Heart left ventricle (tissue), 16 donors: ENCODE data around the gene AHRR. TPM values are rescaled to one million over a fixed set of nuclear protein-coding genes. Genes with fewer than 3 reads are reported as not detected.
"Not testable (repeated sequence)": the region's sequence is repeated elsewhere in the genome, so short reads cannot be mapped to it uniquely, and the experiment has no call there.

Source experiments
- ATAC-seq, 4 donors: fragments of 200-7000 bp; cut with Tn5 transposase; one replicate each; pipeline ENCODE4 v1.9.1; 2020 to 2022; ENCODE audit warnings: moderate library complexity in 4 of 4, mild to moderate bottlenecking in 3 of 4, moderate number of reproducible peaks in 1 of 4
- DNase-seq, 5 donors: peaks; one replicate each; pipeline ENCODE4 v3.0.0-alpha.2; 2020
- H3K27ac ChIP-seq, 12 donors: fragments of 200-600 bp; sonication (generic) in 4 of 12; one replicate each; pipeline versions ENCODE4 v1.5.0 to v1.8.0; 2016 to 2022; ENCODE audit warnings: mild to moderate bottlenecking in 2 of 12
- H3K27me3 ChIP-seq, 9 donors: fragments of 200-600 bp; sonication (generic) in 2 of 9; one replicate each; pipeline versions ENCODE4 v1.5.1 to v1.8.0; 2016 to 2022; ENCODE audit warnings: mild to moderate bottlenecking in 3 of 9
- H3K36me3 ChIP-seq, 9 donors: fragments of 200-600 bp; sonication (generic) in 2 of 9; one replicate each; pipeline versions ENCODE4 v1.5.0 to v1.8.0; 2018 to 2022; ENCODE audit warnings: mild to moderate bottlenecking in 2 of 9
- H3K4me1 ChIP-seq, 12 donors: fragments of 200-600 bp; sonication (generic) in 4 of 12; one replicate each; pipeline versions ENCODE4 v1.5.0 to v1.8.0; 2016 to 2022; ENCODE audit warnings: mild to moderate bottlenecking in 3 of 12
- H3K4me3 ChIP-seq, 12 donors: fragments of 200-600 bp; sonication (generic) in 4 of 12; one replicate each; pipeline versions ENCODE4 v1.5.0 to v1.8.0; 2017 to 2022; ENCODE audit warnings: mild to moderate bottlenecking in 9 of 12, moderate library complexity in 4 of 12
- H3K9me3 ChIP-seq, 12 donors: fragments of 200-600 bp; sonication (generic) in 4 of 12; one replicate each; pipeline versions ENCODE4 v1.5.0 to v1.8.0; 2016 to 2022; ENCODE audit warnings: mild to moderate bottlenecking in 1 of 12
- CTCF ChIP-seq, 12 donors: fragments of 200-600 bp; sonication (generic) in 4 of 12; IDR thresholded peaks; one replicate each; pipeline versions ENCODE4 v1.5.0 to v1.8.0; 2018 to 2022; ENCODE audit warnings: antibody characterized with exemption in 12 of 12, mild to moderate bottlenecking in 5 of 12
- POLR2A ChIP-seq, 2 donors: fragments of 450-650 bp; IDR thresholded peaks; one replicate each; pipeline ENCODE4 v1.6.1; 2017; ENCODE audit warnings: antibody characterized with exemption in 2 of 2, mild to moderate bottlenecking in 2 of 2, moderate library complexity in 2 of 2
- WGBS, 4 donors: extraction: QIAGEN DNeasy Blood & Tissue Kit in 2 of 4; methylation state at CpG; one replicate each; pipeline versions ENCODE4 v1.1.5 to v1.1.7; 2013 to 2018; 5-methylcytosine and 5-hydroxymethylcytosine counted together
- intact Hi-C, 10 donors: fragments of 100-400 bp; cut with DNase I; formaldehyde crosslinking; loops; one replicate each; pipeline versions ENCODE4 v1.11.1 to v1.14.2; 2022
- polyA plus RNA-seq, 2 donors: library from polyadenylated mRNA; stranded (reverse); fragments of 200-250 nt; gene quantifications; one replicate each; pipeline ENCODE4 v1.2.3, GENCODE V29; 2013
- total RNA-seq, 9 donors: library from RNA; depleted of rRNA in 2 of 9; stranded (reverse); fragments of >200 nt in 2 of 9; fragmentation: NEBNext Ultra II Directional in 3 of 9; extraction: Animal tissue kit (Norgen Biotek cat#: 25700) in 3 of 9; gene quantifications; one replicate each; pipeline versions ENCODE4 v1.1.0 to v1.2.4, GENCODE V29; 2016 to 2023
- donor health status: ischemic (EF 13 %, LVEDD 7.1; RV severe dilation, severe dysfunction).
- donor health status: healthy with polysubstance abuse.
- donor health status: DM: no; HTN: yes; CAD: no.
- donor health status: DM: no; HTN: no; CAD: no.
- donor health status: ischemic (EF 25% LVEDD 6.9; RV normal size, moderate dysfunction).
- donor health status: ischemic (EF 25% LVEDD 5.7; RV mildly dilated, moderate dysfunction).
- donor health status: healthy.
- donor health status: DM: yes; HTN: yes; CAD: no.
- donor health status: ischemic (EF 35%, LVEDD 5.7; RV mildly dilated, moderate dysfunction).
- donor health status: nonischemic (EF 11% LVEDD 7.7; RV severe dilation, severe dysfunction).
- donor health status: DM: yes; HTN: yes; CAD: no.
- donor health status: PGD.
- donor health status: ischemic (EF 29% LVEDD 5.4; RV normal size, mild dysfunction).
- donor health status: nonischemic (EF 23%, LVEDD 6.1; RV moderate dilation, normal function).

Gene AHRR
- total and polyA plus RNA-seq, 11 donors, result 0.11 to 0.69 (median 0.26) TPM; not detected in 2

DNA sequence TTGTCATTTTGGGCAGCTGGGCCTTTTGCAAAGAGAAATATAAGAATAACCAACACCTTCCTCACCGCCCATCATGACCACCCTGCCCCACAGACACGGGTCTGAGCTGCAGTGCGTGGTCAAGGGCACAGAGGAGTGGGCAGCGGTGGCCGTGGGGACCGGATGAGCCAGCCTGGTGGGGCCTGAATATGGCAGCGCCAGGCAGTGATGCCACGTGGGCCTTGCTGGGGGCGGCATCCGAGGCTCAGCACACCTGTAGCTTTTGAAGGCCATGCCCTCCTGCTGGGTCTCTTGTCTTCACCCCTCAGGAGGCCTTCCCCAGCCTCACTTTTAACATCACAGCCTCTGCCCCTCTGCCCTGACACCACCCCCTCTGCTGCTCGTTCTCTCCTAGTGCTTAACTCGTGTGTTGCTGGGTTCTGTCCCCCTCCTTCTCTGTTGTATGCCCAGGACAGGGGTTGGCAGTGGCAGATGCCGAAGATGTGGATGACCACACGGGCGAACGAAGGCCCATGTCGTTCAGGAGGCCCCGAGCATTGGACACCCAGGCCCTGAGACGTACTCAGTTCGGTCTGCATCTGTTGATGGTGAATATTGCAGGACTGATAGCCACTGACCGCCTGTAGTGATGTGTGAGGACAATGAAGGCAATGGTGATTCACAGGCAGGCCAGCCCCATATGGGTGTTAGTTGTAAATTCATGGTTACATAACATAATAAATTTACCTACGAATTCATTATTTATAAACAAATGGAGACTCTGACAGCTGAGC lies 46.0 kb downstream of the AHRR start:
- intact Hi-C loops, result no loop called here
- Histone ChIP-seq H3K9me3 (peaks cover 0 to 32% (median 18%) of the 10 kb centered on the region in 12 donors), H3K4me3 (no peak overlapping the region), H3K36me3 (no peaks in the 10 kb centered on the region), H3K27me3 (peaks cover 0 to 8% (median 0%) of the 10 kb centered on the region in 9 donors), H3K4me1 (peaks cover 0 to 14% (median 0%) of the 10 kb centered on the region in 12 donors), H3K27ac (no peak overlapping the region)
- 84 to 87% (median 87%) methylated on average over 20 to 22 of the region's 22 CpGs for WGBS, 4 donors
- TF ChIP-seq CTCF (IDR thresholded peaks at IDR 0.05) (no peak), POLR2A (IDR thresholded peaks at IDR 0.05) (no peak)
- no peak for ATAC-seq
- DNase-seq, result peak in 2 of 5 donors; percentile 14 to 36

DNA sequence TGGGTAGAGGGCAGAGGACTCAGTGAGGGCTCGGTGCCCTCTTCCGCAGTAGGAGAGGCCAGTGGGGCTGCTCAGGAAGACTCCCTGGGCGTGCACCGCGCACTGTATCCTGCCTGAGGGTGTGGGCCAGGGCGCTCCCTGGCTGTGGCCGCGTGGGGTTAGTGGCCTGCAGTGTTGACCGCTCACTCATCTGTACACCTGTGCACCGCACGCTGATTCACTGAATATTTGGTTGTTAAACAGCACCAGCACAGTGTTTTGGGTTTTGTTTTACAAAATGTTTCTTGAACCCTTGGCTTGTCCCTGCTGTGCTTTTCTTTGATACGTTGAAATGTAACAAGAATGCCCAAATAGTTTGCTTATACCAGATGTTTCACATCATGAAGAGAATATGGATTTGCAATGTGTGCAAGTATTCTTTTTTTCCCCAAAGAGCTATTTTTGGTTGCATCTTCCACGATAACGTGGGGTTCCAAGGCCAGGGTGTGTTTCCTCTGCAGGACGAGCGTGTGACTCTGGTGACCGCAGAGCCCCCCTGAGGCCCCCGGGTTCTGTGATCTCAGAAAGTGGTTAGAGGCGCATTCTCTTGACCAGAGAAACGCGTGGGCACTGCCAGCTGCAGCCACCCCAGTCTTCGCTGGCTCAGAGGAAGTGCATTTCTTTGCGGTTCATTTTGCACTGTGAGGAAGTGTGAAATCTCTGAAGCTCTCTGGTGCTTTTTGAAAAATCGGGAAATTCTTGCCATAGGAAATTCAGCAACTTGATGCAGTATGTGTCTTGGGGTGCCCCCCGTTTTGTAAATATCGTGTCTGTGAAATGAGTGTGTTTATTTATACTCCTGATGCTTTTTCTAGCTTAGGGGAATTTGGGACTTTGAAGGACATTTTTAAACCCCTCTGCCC lies 46.9 kb downstream of the AHRR start:
- Histone ChIP-seq H3K4me3 (no peak overlapping the region), H3K9me3 (peaks cover 0 to 32% (median 18%) of the 10 kb centered on the region in 12 donors), H3K36me3 (no peaks in the 10 kb centered on the region), H3K27ac (peak overlapping the region in 1 of 12 donors; percentile 25), H3K27me3 (peaks cover 0 to 13% (median 1%) of the 10 kb centered on the region in 9 donors), H3K4me1 (peaks cover 0 to 22% (median 0%) of the 10 kb centered on the region in 12 donors)
- WGBS, 4 donors, result 65 to 70% (median 66%) methylated on average over 26 of the region's 26 CpGs
- no peak for TF ChIP-seq CTCF (IDR thresholded peaks at IDR 0.05)
- no peak for TF ChIP-seq POLR2A (IDR thresholded peaks at IDR 0.05)
- ATAC-seq, result peak in 2 of 4 donors; percentile 24 to 47
- intact Hi-C loops, result no loop called here
- DNase-seq, result peak in 2 of 5 donors; percentile 20 to 46

DNA sequence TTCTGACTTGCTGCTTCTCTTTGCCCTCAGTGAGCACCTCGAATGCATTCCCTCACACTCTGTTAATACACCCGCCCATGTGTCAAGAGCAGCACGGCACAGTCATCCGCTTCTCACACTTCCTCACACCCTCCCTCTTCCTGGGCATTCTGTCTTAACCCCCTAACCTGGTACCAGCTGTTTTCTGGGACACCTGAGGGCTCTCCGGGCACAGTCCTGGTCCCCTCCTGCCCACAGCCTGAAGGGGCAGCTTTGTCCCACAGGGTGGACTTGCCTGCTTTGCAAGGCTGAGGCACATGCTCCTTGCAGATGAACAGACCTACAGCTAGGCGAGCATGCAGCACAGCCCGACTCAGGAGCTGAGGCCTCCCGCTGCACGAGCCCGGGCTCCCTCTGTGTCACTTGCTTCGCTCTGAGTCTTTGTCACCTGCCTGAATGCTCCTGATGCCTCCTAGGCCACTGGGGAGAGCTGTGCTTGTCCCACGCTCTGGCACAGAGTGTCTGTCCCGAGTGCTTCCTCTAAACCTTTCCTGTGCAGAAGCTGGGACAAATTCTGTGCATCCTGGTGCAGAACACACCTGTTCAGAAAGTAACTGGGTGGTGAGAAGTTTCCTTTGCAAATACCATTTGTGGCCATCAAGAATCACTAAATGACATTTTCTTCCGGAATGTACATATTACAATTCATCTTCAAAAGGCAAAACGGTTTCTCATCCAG lies 47.8 kb downstream of the AHRR start:
- no peak overlapping the region for H3K27ac ChIP-seq
- DNase-seq, result peak in 2 of 5 donors; percentile 7 to 17
- H3K4me3 ChIP-seq, result no peak overlapping the region
- H3K36me3 ChIP-seq, result no peaks in the 10 kb centered on the region
- peak in 2 of 4 donors; percentile 28 for ATAC-seq
- peaks cover 0 to 27% (median 3%) of the 10 kb centered on the region in 12 donors for H3K4me1 ChIP-seq
- peaks cover 0 to 24% (median 16%) of the 10 kb centered on the region in 12 donors for H3K9me3 ChIP-seq
- intact Hi-C loops, result no loop called here
- H3K27me3 ChIP-seq, result peaks cover under 1 to 16% (median 9%) of the 10 kb centered on the region in 9 donors
- 55 to 73% (median 63%) methylated on average over 15 of the region's 15 CpGs for WGBS, 4 donors
- no peak for TF ChIP-seq CTCF (IDR thresholded peaks at IDR 0.05)
- TF ChIP-seq POLR2A (IDR thresholded peaks at IDR 0.05), result no peak

DNA sequence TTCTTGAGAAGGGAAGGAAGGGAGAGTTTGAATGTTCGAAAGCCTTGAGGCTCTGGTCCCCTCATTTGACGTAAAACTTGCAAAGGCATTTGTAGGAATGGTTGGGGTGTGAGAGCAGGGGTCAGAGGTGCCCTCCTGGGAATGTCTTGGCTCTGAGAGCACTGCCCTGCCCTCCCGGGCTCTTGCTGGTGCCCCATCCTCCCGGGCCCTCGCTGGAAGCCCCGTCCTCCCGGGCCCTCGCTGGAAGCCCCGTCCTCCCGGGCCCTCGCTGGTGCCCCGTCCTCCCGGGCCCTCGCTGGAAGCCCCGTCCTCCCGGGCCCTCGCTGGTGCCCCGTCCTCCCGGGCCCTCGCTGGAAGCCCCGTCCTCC lies 48.3 kb downstream of the AHRR start:
- DNase-seq, result peak in 2 of 5 donors; percentile 6 to 21
- ATAC-seq, H3K4me3 ChIP-seq, H3K27ac ChIP-seq, intact Hi-C loops, H3K36me3 ChIP-seq: not testable (repeated sequence)
- H3K9me3 ChIP-seq, result peaks cover 0 to 19% (median 11%) of the 10 kb centered on the region in 12 donors
- H3K27me3 ChIP-seq, result peaks cover 6 to 21% (median 14%) of the 10 kb centered on the region in 9 donors
- 89 to 97% (median 92%) methylated on average over 19 to 21 of the region's 21 CpGs for WGBS, 4 donors
- peaks cover 0 to 27% (median 3%) of the 10 kb centered on the region in 12 donors for H3K4me1 ChIP-seq
